ENCODE data around the gene PAPPA.

- no peak for TF ChIP-seq CTCF (IDR thresholded peaks at IDR 0.05; ENCODE audit: low read depth, low read length)
- TF ChIP-seq EZH2phosphoT487 (IDR thresholded peaks at IDR 0.05; ENCODE audit: low read depth) = no peak
These were observed 165.9 kb downstream of the PAPPA start for GRCh38 chr9:116319480-116319879.
